Measurements from ENCODE around the gene CEP19.
A peak's percentile ranks its signal among the peaks of the same experiment; 100 is the strongest.

DNA sequence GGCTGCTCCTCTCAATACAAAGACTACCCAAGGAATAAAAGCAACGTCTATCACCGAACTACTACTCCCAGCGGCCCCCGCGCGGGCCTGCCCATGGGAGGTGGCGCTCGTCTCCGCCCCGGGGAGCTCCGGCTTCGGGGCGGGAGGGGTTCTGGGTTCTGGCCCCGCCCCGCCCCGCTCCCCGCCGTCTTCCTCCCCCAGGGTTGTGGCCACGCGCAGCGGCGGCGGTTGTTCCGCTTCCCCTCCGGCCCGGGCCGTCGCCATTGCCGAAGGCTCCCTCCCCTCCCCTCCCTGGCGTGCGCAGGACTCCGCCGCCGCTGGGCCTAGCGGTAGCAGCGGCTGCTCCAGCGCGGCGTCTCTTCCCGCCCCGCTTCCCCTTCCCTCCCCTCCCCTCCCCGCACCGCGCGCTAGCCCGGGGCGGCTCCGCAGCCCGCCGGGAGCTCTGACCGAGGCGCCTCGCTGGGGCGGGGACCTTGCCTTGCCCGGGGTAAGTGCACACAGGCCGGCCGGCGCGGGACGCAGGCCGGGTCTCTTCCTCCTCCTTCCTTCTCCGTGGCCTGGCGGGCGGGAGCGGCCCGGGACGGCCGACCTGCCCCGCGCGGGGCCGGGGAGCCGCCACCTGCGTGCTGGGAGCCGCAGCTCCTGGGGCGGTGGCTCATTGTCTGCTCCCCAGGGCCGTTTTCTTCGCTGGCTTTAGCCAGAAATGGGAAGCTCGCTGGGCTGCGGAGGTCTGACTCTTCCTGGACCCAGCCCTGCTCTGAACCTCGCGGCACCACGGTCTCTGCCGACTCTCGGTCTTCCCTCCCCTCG, 27.8 kb upstream of the CEP19 start, which contains the start of gene PAK2:
- TF ChIP-seq, protein P1, sequence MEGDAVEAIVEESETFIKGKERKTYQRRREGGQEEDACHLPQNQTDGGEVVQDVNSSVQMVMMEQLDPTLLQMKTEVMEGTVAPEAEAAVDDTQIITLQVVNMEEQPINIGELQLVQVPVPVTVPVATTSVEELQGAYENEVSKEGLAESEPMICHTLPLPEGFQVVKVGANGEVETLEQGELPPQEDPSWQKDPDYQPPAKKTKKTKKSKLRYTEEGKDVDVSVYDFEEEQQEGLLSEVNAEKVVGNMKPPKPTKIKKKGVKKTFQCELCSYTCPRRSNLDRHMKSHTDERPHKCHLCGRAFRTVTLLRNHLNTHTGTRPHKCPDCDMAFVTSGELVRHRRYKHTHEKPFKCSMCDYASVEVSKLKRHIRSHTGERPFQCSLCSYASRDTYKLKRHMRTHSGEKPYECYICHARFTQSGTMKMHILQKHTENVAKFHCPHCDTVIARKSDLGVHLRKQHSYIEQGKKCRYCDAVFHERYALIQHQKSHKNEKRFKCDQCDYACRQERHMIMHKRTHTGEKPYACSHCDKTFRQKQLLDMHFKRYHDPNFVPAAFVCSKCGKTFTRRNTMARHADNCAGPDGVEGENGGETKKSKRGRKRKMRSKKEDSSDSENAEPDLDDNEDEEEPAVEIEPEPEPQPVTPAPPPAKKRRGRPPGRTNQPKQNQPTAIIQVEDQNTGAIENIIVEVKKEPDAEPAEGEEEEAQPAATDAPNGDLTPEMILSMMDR (IDR thresholded peaks at IDR 0.05), result peak in 1 of 2 donors; percentile 8
- TF ChIP-seq POLR2A (IDR thresholded peaks at IDR 0.05) (peak in 1 of 2 donors; percentile 37), POLR2AphosphoS5 (IDR thresholded peaks at IDR 0.05) (peak in 2 of 3 donors; percentile 56 to 68)
